Liver (tissue), 9 donors: ENCODE results near the gene TECPR1. TPM values are rescaled to one million over a fixed set of nuclear protein-coding genes. Genes with fewer than 3 reads are reported as not detected.

Experiments used
- DNase-seq: peaks from one replicate; pipeline ENCODE4 v3.0.0-alpha.2; 2017; ENCODE audit warnings: low spot score
- H3K27ac ChIP-seq, 2 donors: one replicate each; pipeline ENCODE4 v1.7.0; 2013; ENCODE audit warnings: inconsistent platforms in 2 of 2, low read length in 2 of 2, control low read depth in 1 of 2, low read depth in 1 of 2, mild to moderate bottlenecking in 1 of 2
- H3K27me3 ChIP-seq, 4 donors: one replicate each; pipeline versions ENCODE4 v1.6.1 to v1.7.0; 2013; ENCODE audit warnings: low read length in 3 of 4, inconsistent platforms in 1 of 4, mild to moderate bottlenecking in 1 of 4, moderate library complexity in 1 of 4; ENCODE audit not compliant: control insufficient read depth in 4 of 4, insufficient read depth in 4 of 4
- H3K36me3 ChIP-seq, 4 donors: one replicate each; pipeline versions ENCODE4 v1.6.1 to v1.7.0; 2013; ENCODE audit warnings: low read length in 3 of 4, mild to moderate bottlenecking in 3 of 4, low read depth in 1 of 4, moderate library complexity in 1 of 4; ENCODE audit not compliant: control insufficient read depth in 4 of 4, insufficient read depth in 3 of 4
- H3K4me1 ChIP-seq, 4 donors: one replicate each; pipeline versions ENCODE4 v1.6.1 to v1.7.0; 2013; ENCODE audit warnings: low read length in 3 of 4, mild to moderate bottlenecking in 3 of 4, moderate library complexity in 1 of 4; ENCODE audit not compliant: control insufficient read depth in 4 of 4, insufficient read depth in 4 of 4
- H3K4me3 ChIP-seq, 3 donors: one replicate each; pipeline versions ENCODE4 v1.6.1 to v1.7.0; 2013; ENCODE audit warnings: low read length in 3 of 3, control low read depth in 1 of 3, low read depth in 1 of 3, mild to moderate bottlenecking in 1 of 3
- H3K9ac ChIP-seq, 2 donors: one replicate each; pipeline ENCODE4 v1.7.0; 2013; ENCODE audit warnings: low read length in 2 of 2, mild to moderate bottlenecking in 2 of 2, moderate library complexity in 2 of 2, control low read depth in 1 of 2, low read depth in 1 of 2
- H3K9me3 ChIP-seq, 4 donors: one replicate each; pipeline versions ENCODE4 v1.6.1 to v1.7.0; 2013; ENCODE audit warnings: low read length in 3 of 4; ENCODE audit not compliant: control insufficient read depth in 4 of 4
- ATF3 ChIP-seq: IDR thresholded peaks from 2 replicates; pipeline ENCODE4 v1.6.1; 2016; ENCODE audit warnings: antibody characterized with exemption
- CTCF ChIP-seq: fragments of 150-350 bp; IDR thresholded peaks from 2 replicates; pipeline ENCODE4 v1.5.1; 2017; ENCODE audit warnings: improper control_type of control experiment, low read depth, low read length; ENCODE audit not compliant: missing input control
- EGR1 ChIP-seq, 2 donors: IDR thresholded peaks; 2 replicates each; pipeline ENCODE4 v1.6.1; 2016 to 2018; ENCODE audit warnings: antibody characterized with exemption in 2 of 2, low read depth in 2 of 2
- FOXA1 ChIP-seq: IDR thresholded peaks from 2 replicates; pipeline ENCODE4 v1.6.1; 2016; ENCODE audit warnings: antibody characterized with exemption
- GABPA ChIP-seq, 2 donors: IDR thresholded peaks in 1 of 2; conservative IDR thresholded peaks in 1 of 2; 2 replicates each; pipeline ENCODE4 v1.6.1; 2016; ENCODE audit warnings: antibody characterized with exemption in 2 of 2, mild to moderate bottlenecking in 1 of 2, moderate library complexity in 1 of 2
- HNF4A ChIP-seq, 2 donors: conservative IDR thresholded peaks; 2 replicates each; pipeline ENCODE4 v1.6.1; 2016; ENCODE audit warnings: antibody characterized with exemption in 2 of 2, mild to moderate bottlenecking in 2 of 2
- HNF4G ChIP-seq: IDR thresholded peaks from 2 replicates; pipeline ENCODE4 v1.6.1; 2016; ENCODE audit warnings: antibody characterized with exemption
- JUND ChIP-seq, 2 donors: IDR thresholded peaks; 2 replicates each; pipeline ENCODE4 v1.6.1; 2016; ENCODE audit warnings: antibody characterized with exemption in 2 of 2
- NR2F2 ChIP-seq: IDR thresholded peaks from 2 replicates; pipeline ENCODE4 v1.6.1; 2016; ENCODE audit warnings: antibody characterized with exemption
- RAD21 ChIP-seq, 2 donors: IDR thresholded peaks; 2 replicates each; pipeline ENCODE4 v1.6.1; 2016; ENCODE audit warnings: antibody characterized with exemption in 2 of 2, mild to moderate bottlenecking in 2 of 2
- REST ChIP-seq: IDR thresholded peaks from 2 replicates; pipeline ENCODE4 v1.6.1; 2016; ENCODE audit warnings: antibody characterized with exemption, mild to moderate bottlenecking
- RXRA ChIP-seq, 2 donors: IDR thresholded peaks; 2 replicates each; pipeline ENCODE4 v1.6.1; 2017 to 2018; ENCODE audit warnings: antibody characterized with exemption in 2 of 2, mild to moderate bottlenecking in 1 of 2
- SP1 ChIP-seq: IDR thresholded peaks from 2 replicates; pipeline ENCODE4 v1.6.1; 2018; ENCODE audit warnings: antibody characterized with exemption, mild to moderate bottlenecking
- TAF1 ChIP-seq: conservative IDR thresholded peaks from 2 replicates; pipeline ENCODE4 v1.6.1; 2016; ENCODE audit warnings: antibody characterized with exemption, mild to moderate bottlenecking
- YY1 ChIP-seq: IDR thresholded peaks from 2 replicates; pipeline ENCODE4 v1.6.1; 2016; ENCODE audit warnings: antibody characterized with exemption, mild to moderate bottlenecking
- ZBTB33 ChIP-seq: IDR thresholded peaks from 2 replicates; pipeline ENCODE4 v1.6.1; 2016; ENCODE audit warnings: antibody characterized with exemption
- WGBS: extraction: QIAGEN DNeasy Blood & Tissue Kit; methylation state at CpG from one replicate; pipeline ENCODE4 v1.1.7; 2013; 5-methylcytosine and 5-hydroxymethylcytosine counted together
- polyA plus RNA-seq, 2 donors: library from polyadenylated mRNA; stranded (reverse) in 1 of 2; unstranded in 1 of 2; fragments of 200-250 nt in 1 of 2; fragments of >200 nt in 1 of 2; fragmentation: Nextera tagmentation in 1 of 2; extraction: Ambion mirVana in 1 of 2; gene quantifications; one replicate each; pipeline versions ENCODE4 v1.2.1 to v1.2.3, GENCODE V29; 2013 to 2015
- total RNA-seq, 2 donors: library from RNA; depleted of rRNA; stranded (reverse); fragments of >200 nt; gene quantifications; one replicate each; pipeline ENCODE4 v1.2.3, GENCODE V29; 2014
- TF ChIP-seq, protein P1 (sequence below): IDR thresholded peaks from 2 replicates; pipeline ENCODE4 v1.6.1; 2016; ENCODE audit warnings: antibody characterized with exemption
- donor health status: healthy.
- donor health status: healthy.
- donor health status: healthy.
- donor health status: healthy.
- donor health status: healthy.

Gene TECPR1
- total and polyA plus RNA-seq, 4 donors: 3.3 to 16.3 (median 7.8) TPM

GRCh38 chr7:98293746-98294145, 41.7 kb upstream of the TECPR1 start:
- DNase-seq: no peak
- Histone ChIP-seq H3K27ac (no peak overlapping the region), H3K27me3 (no peaks in the 10 kb centered on the region), H3K9ac (no peak overlapping the region), H3K36me3 (peaks cover 7 to 15% (median 11%) of the 10 kb centered on the region in 4 donors), H3K9me3 (no peaks in the 10 kb centered on the region), H3K4me1 (peaks cover 0 to 9% (median 1%) of the 10 kb centered on the region in 4 donors), H3K4me3 (no peak overlapping the region)
- 90% methylated on average over 13 of the region's 13 CpGs for WGBS
- TF ChIP-seq, protein P1, sequence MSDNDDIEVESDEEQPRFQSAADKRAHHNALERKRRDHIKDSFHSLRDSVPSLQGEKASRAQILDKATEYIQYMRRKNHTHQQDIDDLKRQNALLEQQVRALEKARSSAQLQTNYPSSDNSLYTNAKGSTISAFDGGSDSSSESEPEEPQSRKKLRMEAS: no peak
- TF ChIP-seq RXRA (IDR thresholded peaks at IDR 0.05): no peak

GRCh38 chr7:98293265-98293664, 41.2 kb upstream of the TECPR1 start:
- H3K4me1 ChIP-seq: peaks cover 0 to 11% (median 2%) of the 10 kb centered on the region in 4 donors

More at GRCh38 chr7:98293265-98293664, 41.2 kb upstream of the TECPR1 start:
- TF ChIP-seq EGR1 (IDR thresholded peaks at IDR 0.05; ENCODE audit: low read depth in 2 of 2) (no peak), YY1 (no peak), TAF1 (no peak), CTCF (no peak), FOXA1 (no peak), HNF4G (no peak), JUND (IDR thresholded peaks at IDR 0.05) (no peak), ZBTB33 (no peak), SP1 (no peak), GABPA (IDR thresholded peaks at IDR 0.05 in 1 of 2, conservative IDR thresholded peaks at IDR 0.05 in 1 of 2) (no peak), RAD21 (IDR thresholded peaks at IDR 0.05) (no peak), ATF3 (no peak), NR2F2 (no peak), REST (no peak), HNF4A (conservative IDR thresholded peaks at IDR 0.05) (no peak)
- TF ChIP-seq, protein P1: no peak
- H3K36me3 ChIP-seq: peaks cover 7 to 15% (median 11%) of the 10 kb centered on the region in 4 donors
- no peak overlapping the region for H3K4me3 ChIP-seq
- no peaks in the 10 kb centered on the region for H3K27me3 ChIP-seq
- no peak overlapping the region for H3K9ac ChIP-seq
- no peak for DNase-seq
- no peaks in the 10 kb centered on the region for H3K9me3 ChIP-seq
- H3K27ac ChIP-seq: no peak overlapping the region
- WGBS: 88% methylated on average over 17 of the region's 17 CpGs
